ENCODE measurements around the gene DLGAP1. TPM values are rescaled to one million over a fixed set of nuclear protein-coding genes. Genes with fewer than 3 reads are reported as not detected.

Gene DLGAP1
- total RNA-seq, 6 experiments from 2014 or later: 0.19 to 1.3 (median 0.62) TPM

DNA sequence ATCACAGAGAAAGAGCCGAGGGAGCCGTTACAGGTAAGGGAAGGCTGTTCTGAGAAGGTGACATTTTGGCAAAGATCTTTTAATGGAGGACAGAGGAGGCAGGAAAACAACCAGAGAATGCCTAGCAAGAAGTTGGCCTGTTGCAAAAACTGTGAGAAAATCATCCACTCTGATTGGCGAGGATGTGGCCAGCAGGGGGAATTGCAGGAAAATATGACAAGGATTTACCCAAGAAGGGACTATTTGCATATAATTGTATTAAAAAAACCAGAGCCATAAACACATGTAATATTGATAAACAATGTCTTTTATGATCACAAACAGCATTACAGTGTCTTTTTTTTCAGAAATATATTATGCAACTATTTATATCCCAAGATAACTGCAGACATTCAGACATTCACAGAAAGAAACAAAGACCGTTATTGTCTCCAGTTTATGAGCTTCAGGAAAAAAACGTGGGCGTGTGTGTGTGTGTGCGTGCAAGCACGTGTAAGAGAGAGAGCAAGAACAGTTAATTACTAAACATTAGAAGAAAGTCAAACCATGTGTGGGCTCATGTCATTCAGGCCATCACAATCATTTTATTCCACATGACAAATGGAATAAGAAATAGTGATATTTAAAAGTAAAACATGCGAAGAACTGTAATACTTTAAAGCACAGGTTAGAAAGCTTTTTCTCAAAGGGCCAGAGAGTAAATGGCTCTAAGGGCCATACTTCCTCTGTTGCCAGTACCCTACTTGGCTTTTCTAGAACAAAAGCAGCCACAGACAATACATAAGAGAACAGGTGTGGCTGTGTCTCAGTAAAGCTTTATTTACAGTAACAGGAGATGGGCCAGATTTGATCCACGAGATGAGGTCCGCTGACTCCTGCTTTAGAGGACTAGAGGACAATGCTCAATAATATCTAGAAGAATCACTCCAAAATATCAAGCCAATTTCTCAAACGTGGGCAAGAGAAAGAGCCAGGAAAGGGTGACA, 324.1 kb downstream of the DLGAP1 start:
- no peak overlapping the region for H3K27ac Mint-ChIP-seq
- H3K9me3 Mint-ChIP-seq: no peaks in the 10 kb centered on the region
- no peak for DNase-seq
- peak; percentile 18; the same call in 1 of the 2 replicates for TF ChIP-seq CTCF (IDR thresholded peaks at IDR 0.05)
- H3K4me1 Mint-ChIP-seq (ENCODE audit: low read depth): no peaks in the 10 kb centered on the region
- no peak overlapping the region for H3K4me3 Mint-ChIP-seq
- no peaks in the 10 kb centered on the region for H3K27me3 Mint-ChIP-seq (ENCODE audit: insufficient read depth)
- H3K36me3 Mint-ChIP-seq (ENCODE audit: low read depth): no peaks in the 10 kb centered on the region

DNA sequence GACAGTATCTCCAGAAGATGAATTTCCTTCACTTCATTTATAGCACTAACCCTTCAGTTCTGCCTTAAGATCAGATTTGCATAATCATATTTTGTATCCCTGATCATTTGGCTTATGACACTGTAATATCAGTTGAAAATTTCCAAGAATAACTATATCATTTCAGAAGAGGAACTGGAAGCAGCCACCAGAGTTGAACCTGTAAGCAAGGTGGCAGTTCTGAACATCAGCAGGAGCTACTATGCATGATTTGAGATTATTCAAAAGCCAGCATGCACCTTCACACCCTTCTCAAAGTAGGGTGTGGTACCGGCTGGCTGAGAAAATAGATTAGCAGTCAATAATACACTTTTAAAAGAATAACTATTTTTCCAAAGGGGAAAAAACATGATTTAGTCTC, 328.2 kb downstream of the DLGAP1 start:
- H3K27me3 Mint-ChIP-seq (ENCODE audit: insufficient read depth): no peaks in the 10 kb centered on the region
- H3K4me3 Mint-ChIP-seq: no peak overlapping the region
- TF ChIP-seq CTCF (IDR thresholded peaks at IDR 0.05): no peak
- H3K4me1 Mint-ChIP-seq (ENCODE audit: low read depth): no peaks in the 10 kb centered on the region
- H3K36me3 Mint-ChIP-seq (ENCODE audit: low read depth): no peaks in the 10 kb centered on the region
- no peak for DNase-seq
- peaks cover 10% of the 10 kb centered on the region for H3K9me3 Mint-ChIP-seq
- H3K27ac Mint-ChIP-seq: no peak overlapping the region

- H3K27me3 Mint-ChIP-seq (ENCODE audit: insufficient read depth): no peaks in the 10 kb centered on the region
- H3K4me1 Mint-ChIP-seq (ENCODE audit: low read depth): no peaks in the 10 kb centered on the region
- TF ChIP-seq CTCF (IDR thresholded peaks at IDR 0.05): no peak
- peaks cover 10% of the 10 kb centered on the region for H3K9me3 Mint-ChIP-seq
- no peak for DNase-seq
- no peaks in the 10 kb centered on the region for H3K36me3 Mint-ChIP-seq (ENCODE audit: low read depth)
- no peak overlapping the region for H3K27ac Mint-ChIP-seq
- H3K4me3 Mint-ChIP-seq: no peak overlapping the region
Measured at GRCh38 chr18:4125627-4126230, 329.4 kb downstream of the DLGAP1 start.

DNA sequence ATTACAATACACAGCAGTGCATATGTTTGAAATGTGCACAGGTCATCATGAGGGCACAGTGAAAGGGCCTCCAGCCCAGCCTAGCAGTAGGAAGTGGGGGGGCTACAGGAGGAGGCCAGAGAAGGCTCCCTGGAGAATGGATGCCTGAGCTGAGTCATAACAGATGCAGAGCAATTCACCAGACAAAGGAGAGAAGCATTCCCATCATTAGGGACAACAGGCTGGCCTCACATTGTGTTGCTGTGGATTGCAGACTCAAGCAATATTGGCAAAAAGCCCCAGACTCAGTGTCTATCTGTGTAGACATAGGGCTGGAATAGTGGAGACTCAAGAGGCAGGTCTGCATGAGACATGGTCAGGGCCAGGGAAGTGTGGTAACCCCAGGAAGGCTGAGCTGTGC, 329.9 kb downstream of the DLGAP1 start:
- DNase-seq: no peak
- Mint-ChIP-seq H3K4me3 (no peak overlapping the region), H3K9me3 (peaks cover 10% of the 10 kb centered on the region), H3K27ac (no peak overlapping the region), H3K27me3 (ENCODE audit: insufficient read depth) (no peaks in the 10 kb centered on the region), H3K4me1 (ENCODE audit: low read depth) (no peaks in the 10 kb centered on the region), H3K36me3 (ENCODE audit: low read depth) (no peaks in the 10 kb centered on the region)
- no peak for TF ChIP-seq CTCF (IDR thresholded peaks at IDR 0.05)

DNA sequence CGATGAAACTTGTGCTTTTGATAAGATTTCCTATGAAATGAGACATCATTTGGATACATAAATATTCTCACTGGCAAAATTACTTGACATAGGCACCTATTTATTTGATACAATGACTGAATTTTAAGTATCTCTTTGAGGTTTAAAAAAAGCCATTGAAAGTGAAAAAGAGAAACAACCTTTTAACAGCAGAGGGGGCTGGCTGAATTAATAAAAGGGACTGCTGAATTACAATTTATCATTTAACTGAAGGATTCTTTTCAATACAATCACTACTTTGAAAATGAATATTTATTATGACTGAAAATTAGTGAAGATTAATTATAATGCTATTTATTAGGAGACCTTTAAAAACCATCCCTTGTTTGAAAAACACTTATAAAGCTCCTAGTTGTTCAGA, 335.3 kb downstream of the DLGAP1 start:
- Mint-ChIP-seq H3K9me3 (peaks cover 2% of the 10 kb centered on the region; the same call in 1 of the 2 replicates), H3K4me1 (ENCODE audit: low read depth) (no peaks in the 10 kb centered on the region), H3K27ac (no peak overlapping the region), H3K4me3 (no peak overlapping the region), H3K27me3 (ENCODE audit: insufficient read depth) (no peaks in the 10 kb centered on the region; the same call in 1 of the 2 replicates), H3K36me3 (ENCODE audit: low read depth) (no peaks in the 10 kb centered on the region)
- TF ChIP-seq CTCF (IDR thresholded peaks at IDR 0.05): no peak
- no peak for DNase-seq

Data from HFFc6 (cell line).